HepG2 (cell line): Measurements from ENCODE around the gene PCED1B. TPM values are rescaled to one million over a fixed set of nuclear protein-coding genes. Genes with fewer than 3 reads are reported as not detected.

ENCODE experiments used
- ATAC-seq: fragments of 200-7000 bp; cut with Tn5 transposase; 3 replicates; pipeline ENCODE4 v1.9.1; 2020; ENCODE audit warnings: mild to moderate bottlenecking, moderate library complexity
- BruUV-seq: library from RNA; stranded (reverse); fragments of 400-500 nt; replicated peaks from 2 replicates; lab custom pipeline; 2021; lab: Mats Ljungman, UMichigan
- CTCF ChIA-PET: fragments of 300-600 bp; formaldehyde crosslinking; extraction: SDS; loops from one replicate; lab custom pipeline; 2021; ENCODE audit warnings: low total read pairs, inconsistent platforms, low intra/inter-chr PET ratio; lab: Yijun Ruan, JAX
- POLR2A ChIA-PET: fragments of 350-600 bp; sonication (Branson Sonifier 250); formaldehyde crosslinking; loops from one replicate; lab custom pipeline; 2020; ENCODE audit warnings: antibody characterized with exemption, inconsistent platforms; lab: Yijun Ruan, JAX
- DNase-seq: peaks from one replicate; pipeline ENCODE4 v3.0.0-alpha.2; 2015; ENCODE audit warnings: low spot score
- FAIRE-seq: peaks from 3 replicates; lab custom pipeline; 2011; peaks lifted over from hg19 to GRCh38; lab: Jason Lieb, UNC
- H2AFZ ChIP-seq: one replicate; pipeline ENCODE4 v1.6.1; 2011; ENCODE audit warnings: low read length, inconsistent platforms
- H3K27ac ChIP-seq: fragments of 300-600 bp; 3 replicates; pipeline ENCODE4 v1.8.0; 2011; ENCODE audit warnings: mixed run types, mild to moderate bottlenecking, mixed read lengths, low read length, inconsistent platforms; ENCODE audit not compliant: insufficient read depth; ENCODE audit errors: extremely low read length
- H3K27me3 ChIP-seq, 2 experiments: fragments of 200-600 bp in 1 of 2; 2 replicates in 1 of 2; 3 replicates in 1 of 2; pipeline versions ENCODE4 v1.6.0 to v1.8.0; 2011; ENCODE audit warnings: low read length in 2 of 2, mild to moderate bottlenecking in 2 of 2, moderate library complexity in 2 of 2, inconsistent platforms in 1 of 2; ENCODE audit not compliant: insufficient read depth in 2 of 2, control insufficient read depth in 1 of 2
- H3K36me3 ChIP-seq, 2 experiments: fragments of 200-600 bp in 1 of 2; replicated peaks in 1 of 2; 2 replicates in 1 of 2; 3 replicates in 1 of 2; pipeline versions ENCODE4 v1.5.1 to v1.8.0; 2011; ENCODE audit warnings: low read length in 2 of 2, inconsistent platforms in 1 of 2; ENCODE audit not compliant: insufficient read depth in 2 of 2, control insufficient read depth in 1 of 2
- H3K4me1 ChIP-seq: 2 replicates; pipeline ENCODE4 v1.5.1; 2012; ENCODE audit warnings: low read length, inconsistent platforms; ENCODE audit not compliant: insufficient read depth
- H3K4me2 ChIP-seq: 2 replicates; pipeline ENCODE4 v1.6.0; 2011; ENCODE audit warnings: low read depth, low read length, inconsistent platforms
- H3K4me3 ChIP-seq, 3 experiments: fragments of 200-600 bp in 1 of 3; sonication (generic), shearing (Covaris generic) in 1 of 3; replicated peaks in 1 of 3; 2 replicates each; pipeline ENCODE4 v1.5.1; 2011 to 2016; ENCODE audit warnings: low read length in 3 of 3, inconsistent platforms in 2 of 3, low read depth in 2 of 3, mild to moderate bottlenecking in 2 of 3, control low read depth in 1 of 3, mixed read lengths in 1 of 3; ENCODE audit not compliant: insufficient read depth in 1 of 3
- H3K79me2 ChIP-seq: one replicate; pipeline ENCODE4 v1.6.1; 2011; ENCODE audit warnings: low read length, inconsistent platforms; ENCODE audit not compliant: insufficient read depth
- H3K9ac ChIP-seq: 2 replicates; pipeline ENCODE4 v1.6.0; 2011; ENCODE audit warnings: mild to moderate bottlenecking, low read depth, low read length, inconsistent platforms; ENCODE audit not compliant: insufficient read depth
- H3K9me3 ChIP-seq: 2 replicates; pipeline ENCODE4 v1.5.1; 2012; ENCODE audit warnings: mild to moderate bottlenecking, low read length
- H4K20me1 ChIP-seq: 2 replicates; pipeline ENCODE4 v1.6.0; 2011; ENCODE audit warnings: inconsistent platforms, mild to moderate bottlenecking, low read length, moderate library complexity; ENCODE audit not compliant: insufficient read depth
- CHCHD3 ChIP-seq: sonication (generic); formaldehyde crosslinking; IDR thresholded peaks from 2 replicates; pipeline ENCODE4 v1.8.0; 2022; ENCODE audit warnings: mild to moderate bottlenecking, missing genetic modification reagents, moderate library complexity
- HMG20B ChIP-seq: conservative IDR thresholded peaks from 2 replicates; pipeline ENCODE4 v1.6.1; 2016; ENCODE audit warnings: missing genetic modification reagents, missing compliant biosample characterization
- LCORL ChIP-seq, 2 experiments: fragments of 450-650 bp in 1 of 2; sonication (generic) in 1 of 2; formaldehyde crosslinking in 1 of 2; IDR thresholded peaks; 2 replicates each; pipeline versions ENCODE4 v1.5.0 to v1.6.1; 2017 to 2020; ENCODE audit warnings: antibody characterized with exemption in 1 of 2, missing genetic modification reagents in 1 of 2
- RFX1 ChIP-seq: fragments of 450-650 bp; IDR thresholded peaks from 2 replicates; pipeline ENCODE4 v1.6.1; 2017
- RNF2 ChIP-seq: fragments of 450-650 bp; conservative IDR thresholded peaks from 2 replicates; pipeline ENCODE4 v1.6.1; 2016; ENCODE audit warnings: low read depth
- SMAD3 ChIP-seq: sonication (generic); formaldehyde crosslinking; IDR thresholded peaks from 2 replicates; pipeline ENCODE4 v1.4.0; 2020; ENCODE audit warnings: missing genetic modification reagents
- SOX6 ChIP-seq, 2 experiments: fragments of 450-650 bp in 1 of 2; sonication (generic) in 1 of 2; formaldehyde crosslinking in 1 of 2; IDR thresholded peaks; 2 replicates each; pipeline versions ENCODE4 v1.4.0 to v1.6.1; 2017 to 2020; ENCODE audit warnings: antibody characterized with exemption in 1 of 2, mild to moderate bottlenecking in 1 of 2, missing genetic modification reagents in 1 of 2
- YEATS2 ChIP-seq: sonication (generic); formaldehyde crosslinking; IDR thresholded peaks from 2 replicates; pipeline ENCODE4 v1.4.0; 2020; ENCODE audit warnings: missing genetic modification reagents, borderline replicate concordance
- YEATS4 ChIP-seq: sonication (generic); formaldehyde crosslinking; IDR thresholded peaks from 2 replicates; pipeline ENCODE4 v1.4.0; 2020; ENCODE audit warnings: missing genetic modification reagents, borderline replicate concordance
- ZC3H4 ChIP-seq: sonication (generic); formaldehyde crosslinking; IDR thresholded peaks from 2 replicates; pipeline ENCODE4 v1.4.0; 2020; ENCODE audit warnings: missing genetic modification reagents, borderline replicate concordance
- ZNF326 ChIP-seq: sonication (generic); formaldehyde crosslinking; IDR thresholded peaks from 2 replicates; pipeline ENCODE4 v1.4.0; 2020; ENCODE audit warnings: missing genetic modification reagents, borderline replicate concordance
- ZNF580 ChIP-seq: IDR thresholded peaks from 2 replicates; pipeline ENCODE4 v1.6.1; 2016; ENCODE audit warnings: low read depth, borderline replicate concordance
- ZNF607 ChIP-seq: sonication (generic); formaldehyde crosslinking; IDR thresholded peaks from 2 replicates; pipeline ENCODE4 v1.5.1; 2020; ENCODE audit warnings: missing genetic modification reagents, mild to moderate bottlenecking, borderline replicate concordance
- ZNF720 ChIP-seq: sonication (generic); formaldehyde crosslinking; IDR thresholded peaks from 2 replicates; pipeline ENCODE4 v1.4.0; 2020; ENCODE audit warnings: missing genetic modification reagents
- WGBS: methylation state at CpG from one replicate; pipeline ENCODE4 v1.1.6; 2017; ENCODE audit warnings: low lambda C conversion rate; 5-methylcytosine and 5-hydroxymethylcytosine counted together
- in situ Hi-C: cut with HindIII; loops from 2 replicates; pipeline ENCODE4 v1.10.0; 2017; ENCODE audit warnings: low pct_unique_long_range_greater_than_20kb; ENCODE audit not compliant: extremely low pct_ligation_motif_present
- intact Hi-C: fragments of 100-400 bp; cut with micrococcal nuclease; formaldehyde crosslinking; loops from one replicate; pipeline ENCODE4 v1.10.0; 2022; ENCODE audit not compliant: unreplicated experiment
- polyA plus RNA-seq, 8 experiments: library from polyadenylated mRNA; depleted of rRNA in 3 of 8; stranded (reverse) in 7 of 8; unstranded in 1 of 8; fragments of >200 nt; fragmentation: Illumina TruSeq in 4 of 8; extraction: Trizol in 4 of 8; gene quantifications; 2 replicates each; pipeline versions ENCODE4 v1.2.1 to v1.2.3, GENCODE V29; 2011 to 2016; ENCODE audit warnings: low read depth in 4 of 8, missing spikeins in 1 of 8, mixed read lengths in 1 of 8; ENCODE audit not compliant: insufficient read depth in 1 of 8
- total RNA-seq, 5 experiments: library from RNA; depleted of rRNA; stranded (reverse); fragments of >200 nt; fragmentation: Illumina TruSeq; extraction: Trizol; gene quantifications; 2 replicates each; pipeline ENCODE4 v1.2.3, GENCODE V29; 2016; ENCODE audit warnings: low read depth in 1 of 5

Gene PCED1B
- total and polyA plus RNA-seq, 2 of the 13 experiments (the other 11 are each of a cell fraction or from before 2014, with no cell fraction given) = 0.11 to 0.37 TPM

GRCh38 chr12:47102845-47103651 is 23.6 kb downstream of the PCED1B start:
- H3K4me2 ChIP-seq = no peak overlapping the region
- H4K20me1 ChIP-seq = no peaks in the 10 kb centered on the region
- FAIRE-seq = no peak
- no peak for TF ChIP-seq ZNF720
- TF ChIP-seq, all 625 proteins: peak for 0
- ATAC-seq (no peak), DNase-seq (no peak)
- no TSS peak for BruUV-seq
- intact Hi-C loops (no loop called here), in situ Hi-C loops (no loop called here)
- Histone ChIP-seq H2AFZ (no peak overlapping the region), H3K9ac (no peak overlapping the region), H3K79me2 (no peaks in the 10 kb centered on the region), H3K36me3 (no peaks in the 10 kb centered on the region), H3K9me3 (no peaks in the 10 kb centered on the region), H3K27me3 (peaks cover 0 to 15% of the 10 kb centered on the region in 2 experiments; a peak in 3 of 5 replicates), H3K4me1 (no peaks in the 10 kb centered on the region), H3K27ac (no peak overlapping the region), H3K4me3 (no peak overlapping the region)
- ChIA-PET CTCF (no interaction called here), POLR2A (no interaction called here)
- 49% methylated on average over 10 of the region's 11 CpGs for WGBS

GRCh38 chr12:47105914-47106674 is 26.7 kb downstream of the PCED1B start:
- in situ Hi-C loops = no loop called here
- 14% methylated on average over 10 of the region's 10 CpGs for WGBS
- Histone ChIP-seq H3K4me1 (no peaks in the 10 kb centered on the region), H2AFZ (no peak overlapping the region), H3K36me3 (no peaks in the 10 kb centered on the region), H4K20me1 (no peaks in the 10 kb centered on the region), H3K9ac (no peak overlapping the region), H3K9me3 (no peaks in the 10 kb centered on the region), H3K4me3 (no peak overlapping the region), H3K27me3 (peaks cover 0 to 15% of the 10 kb centered on the region in 2 experiments; a peak in 3 of 5 replicates), H3K79me2 (no peaks in the 10 kb centered on the region), H3K4me2 (no peak overlapping the region), H3K27ac (no peak overlapping the region)
- DNase-seq (no peak), ATAC-seq (no peak), FAIRE-seq (no peak)
- ChIA-PET POLR2A (no interaction called here), CTCF (no interaction called here)
- intact Hi-C loops = no loop called here
- TF ChIP-seq RFX1 = no peak
- TF ChIP-seq YEATS4 = no peak
- no peak for TF ChIP-seq ZNF580 (CRISPR knock-in tag)
- TF ChIP-seq CHCHD3 (CRISPR knock-in tag) = no peak
- no peak for TF ChIP-seq RNF2
- TF ChIP-seq HMG20B (CRISPR knock-in tag) = no peak
- no peak for TF ChIP-seq ZNF326 (CRISPR knock-in tag)
- no peak for TF ChIP-seq ZC3H4 (CRISPR knock-in tag)
- TF ChIP-seq ZNF607 = no peak
- TF ChIP-seq SOX6 (IDR thresholded peaks at IDR 0.05) = no peak
- no peak for TF ChIP-seq SOX6 (CRISPR knock-in tag; IDR thresholded peaks at IDR 0.05)
- no peak for TF ChIP-seq SMAD3 (CRISPR knock-in tag)
- no peak for TF ChIP-seq LCORL (IDR thresholded peaks at IDR 0.05)
- no peak for TF ChIP-seq LCORL (CRISPR knock-in tag; IDR thresholded peaks at IDR 0.05)
- no peak for TF ChIP-seq YEATS2 (CRISPR knock-in tag)
- no TSS peak for BruUV-seq
